HG03135 (cell line): ENCODE results near the gene RERE.

ENCODE experiments used
- ATAC-seq: cut with Tn5 transposase; IDR thresholded peaks from one replicate; pipeline ENCODE4 v1.9.1; 2021; ENCODE audit warnings: mild to moderate bottlenecking, moderate library complexity; ENCODE audit not compliant: unreplicated experiment

RERE gene

DNA sequence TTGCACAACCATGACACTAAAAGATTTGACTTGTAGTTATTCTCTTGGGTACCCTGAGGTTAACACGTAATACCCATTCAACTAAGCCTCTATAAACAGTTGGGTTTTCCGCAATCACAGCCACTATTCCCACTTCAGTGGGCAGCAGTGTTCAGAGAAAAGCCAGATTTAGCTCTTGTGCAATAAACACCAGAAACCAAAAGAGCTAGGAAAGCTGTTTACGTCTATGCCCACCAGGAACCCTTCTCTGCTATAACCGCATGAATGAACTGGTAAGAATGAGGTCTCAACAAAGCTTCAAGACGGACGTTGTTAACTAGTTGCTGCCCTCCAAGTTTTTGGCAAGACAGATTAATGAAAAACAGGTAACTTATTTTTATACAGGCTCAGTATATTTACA is 398.3 kb downstream of the RERE start:
- ATAC-seq = no peak

DNA sequence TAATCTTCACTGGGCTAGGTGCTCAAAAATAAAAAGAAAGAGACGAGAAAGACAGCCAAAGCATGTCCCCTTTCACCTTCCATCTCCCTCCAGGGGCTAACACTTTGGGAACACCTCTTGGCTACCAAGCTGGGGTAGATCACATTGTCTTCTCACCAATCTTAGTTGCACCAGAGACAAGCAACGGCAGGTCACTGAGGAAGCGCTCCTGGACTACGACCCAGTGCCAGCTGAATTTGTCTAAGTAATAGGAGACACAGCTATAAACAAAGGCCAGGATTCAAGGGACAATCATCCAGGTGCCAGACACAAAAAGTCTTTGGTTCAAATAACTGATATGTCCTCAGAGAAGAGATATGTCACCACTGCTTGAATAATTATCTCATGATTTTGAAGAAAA is 399.1 kb downstream of the RERE start:
- no peak for ATAC-seq

- ATAC-seq = no peak
These were observed 399.8 kb downstream of the RERE start for GRCh38 chr1:8417625-8418024.

GRCh38 chr1:8416881-8417280 is 400.6 kb downstream of the RERE start:
- no peak for ATAC-seq

- no peak for ATAC-seq
These were observed 401.7 kb downstream of the RERE start for GRCh38 chr1:8415526-8416278.

GRCh38 chr1:8412183-8412831 is 405.1 kb downstream of the RERE start:
- no peak for ATAC-seq

DNA sequence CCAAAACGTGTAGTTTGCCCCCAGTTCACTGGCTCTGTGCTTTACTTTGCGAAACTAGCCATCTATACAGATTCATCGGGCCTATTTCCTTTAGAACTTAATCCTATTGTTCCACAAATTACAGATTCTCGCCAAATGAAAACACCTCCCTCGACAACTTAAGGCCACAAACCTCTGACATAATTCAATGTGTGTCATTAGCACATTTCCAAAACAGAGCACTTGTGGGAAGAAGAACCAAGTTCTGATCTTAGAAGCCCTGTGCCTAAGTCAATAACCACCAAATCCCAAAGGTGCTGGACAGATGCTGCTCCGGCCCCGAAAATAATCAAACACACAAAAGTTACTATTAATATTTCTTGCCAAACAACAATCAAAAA is 405.6 kb downstream of the RERE start:
- ATAC-seq = no peak

- ATAC-seq = no peak
These were observed 406.6 kb downstream of the RERE start for GRCh38 chr1:8410791-8411190.

DNA sequence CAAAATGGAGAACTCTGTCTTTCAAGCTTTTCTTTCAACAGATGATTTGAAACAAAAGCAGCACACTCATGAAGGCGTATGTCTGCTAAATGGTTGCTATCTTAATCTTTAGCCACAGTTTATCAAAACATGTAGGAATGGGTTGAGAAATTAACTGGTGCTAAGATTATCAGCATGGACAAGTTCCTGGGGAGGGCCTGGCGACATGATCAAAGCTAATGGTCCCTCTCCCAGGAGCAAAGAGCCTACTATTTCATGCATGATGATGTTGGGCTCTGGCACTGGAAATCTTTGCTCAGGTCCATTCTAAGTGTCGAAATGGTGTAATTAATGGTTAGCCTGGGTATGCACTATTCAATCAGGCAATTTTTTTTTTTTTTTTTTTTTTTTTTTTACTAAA is 407.8 kb downstream of the RERE start:
- no peak for ATAC-seq

DNA sequence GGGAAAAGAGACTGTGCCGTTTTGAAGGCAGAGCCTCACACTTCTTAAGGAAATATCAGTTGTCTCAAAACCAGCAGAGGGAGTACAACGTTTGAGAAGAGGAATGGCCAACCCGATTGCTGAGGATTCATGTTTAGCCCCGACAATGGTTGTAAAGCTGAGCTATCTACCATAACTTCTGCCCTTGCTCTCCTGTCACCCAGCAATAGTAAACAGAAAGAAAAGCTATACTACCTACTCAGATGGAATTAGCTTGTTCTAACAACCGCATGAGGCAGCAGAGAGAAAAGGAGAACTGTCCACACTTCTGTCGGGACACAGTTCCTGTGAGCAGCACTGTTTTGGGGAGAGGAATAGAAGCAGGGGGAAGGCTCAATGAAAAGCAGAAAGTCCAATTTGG is 408.3 kb downstream of the RERE start:
- no peak for ATAC-seq

DNA sequence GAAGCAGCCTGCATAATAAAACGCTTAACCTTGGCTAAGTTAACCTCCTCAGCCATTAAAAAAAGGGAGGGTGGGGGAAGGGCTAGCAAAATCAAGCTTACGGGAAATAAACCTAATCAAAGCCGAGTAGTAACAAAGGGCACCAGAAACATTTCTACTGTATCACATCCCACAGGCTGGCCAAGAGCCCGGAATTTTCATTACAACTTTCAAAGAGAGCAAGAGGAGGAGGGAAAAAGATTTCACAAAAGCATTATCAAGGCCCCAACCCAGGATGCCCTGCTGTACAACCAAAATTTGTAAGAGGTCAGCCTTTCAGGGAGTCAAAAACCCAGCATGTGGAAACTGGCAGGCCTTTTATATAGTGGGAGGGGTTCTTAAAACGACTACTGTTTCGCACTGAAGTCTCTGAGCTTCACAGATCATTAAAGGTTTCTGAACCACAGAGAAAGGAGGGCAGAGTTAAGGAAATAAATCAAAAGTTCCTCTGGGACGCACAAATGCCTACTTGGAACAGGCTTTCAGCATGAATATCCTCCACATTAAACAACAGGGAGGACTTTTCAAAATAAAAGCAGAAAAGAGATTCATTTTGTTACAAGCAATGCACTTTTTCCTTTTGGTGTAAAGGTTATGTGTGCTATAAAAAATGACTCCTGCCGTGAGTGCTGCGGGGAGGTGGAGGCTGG is 409.1 kb downstream of the RERE start:
- ATAC-seq = no peak

GRCh38 chr1:8407652-8408051 is 409.8 kb downstream of the RERE start:
- ATAC-seq = no peak

DNA sequence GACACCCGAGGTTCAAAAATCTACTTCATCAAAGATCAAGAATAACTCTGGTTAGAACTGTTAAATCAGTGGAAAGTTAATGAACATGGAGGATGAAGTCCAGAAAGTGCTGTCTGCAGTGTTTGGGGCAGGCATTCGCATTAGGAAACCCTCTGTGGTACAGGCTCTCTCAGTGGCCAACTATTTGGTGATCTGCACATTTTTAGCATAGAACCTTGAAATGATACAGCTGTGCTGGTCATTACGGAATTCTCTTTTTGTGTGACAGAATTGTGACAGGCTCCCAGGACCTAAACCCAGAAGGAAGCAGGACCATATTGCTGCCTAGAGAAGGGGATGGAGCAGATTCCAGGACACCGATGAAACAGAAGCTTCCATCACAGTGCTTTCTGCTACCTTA is 410.5 kb downstream of the RERE start:
- no peak for ATAC-seq

- ATAC-seq = no peak
These were observed 411.4 kb downstream of the RERE start for GRCh38 chr1:8406011-8406410.

DNA sequence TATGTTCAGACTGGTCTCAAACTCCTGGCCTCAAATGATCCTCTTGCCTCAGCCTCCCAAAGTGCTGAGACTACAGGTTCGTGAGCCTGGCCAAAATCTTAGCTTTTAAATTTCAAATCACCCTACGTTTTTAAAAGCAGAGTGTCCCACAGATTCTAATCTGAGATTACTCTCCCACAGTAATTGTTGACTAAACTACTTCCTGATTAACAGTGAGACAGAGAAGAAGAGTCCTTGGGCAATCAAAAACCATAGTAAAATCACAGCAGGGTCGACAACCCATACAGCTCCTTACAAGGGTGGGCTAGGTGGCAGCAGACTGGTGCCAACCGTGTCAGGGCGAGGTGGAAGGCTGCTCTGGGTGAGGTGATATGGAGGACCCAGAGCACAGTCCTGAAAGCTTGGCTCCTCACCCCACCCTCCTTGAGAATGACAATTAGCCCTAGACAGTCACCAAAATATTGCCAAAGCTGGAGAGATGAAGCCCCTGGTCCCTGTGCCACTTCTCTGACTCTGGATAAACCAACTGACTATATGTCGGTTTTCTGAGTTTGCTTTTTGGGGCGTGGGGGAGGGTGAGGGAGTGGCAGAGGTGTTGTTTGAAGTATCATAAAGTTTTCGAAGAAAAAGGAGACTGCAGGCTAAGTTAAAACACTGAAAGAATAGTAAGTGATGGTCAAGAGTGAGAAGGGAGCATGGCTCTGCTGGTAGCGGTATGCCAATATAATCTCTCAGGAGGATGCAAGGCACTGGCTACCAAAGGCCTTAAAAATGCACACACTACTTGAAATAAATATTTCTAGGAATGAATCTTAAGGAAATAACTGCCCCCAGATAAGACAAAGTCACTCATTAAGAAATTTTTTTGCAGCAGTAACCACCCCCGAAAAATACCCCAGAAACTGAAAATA is 412.7 kb downstream of the RERE start:
- ATAC-seq = no peak

- no peak for ATAC-seq
These were observed 415.2 kb downstream of the RERE start for GRCh38 chr1:8402109-8402710.

- ATAC-seq = no peak
These were observed 418.8 kb downstream of the RERE start for GRCh38 chr1:8398677-8399076.

GRCh38 chr1:8398086-8398485 is 419.4 kb downstream of the RERE start:
- ATAC-seq = no peak

GRCh38 chr1:8397511-8397910 is 419.9 kb downstream of the RERE start:
- ATAC-seq = peak; percentile 55

- ATAC-seq = peak; percentile 55
These were observed 420.5 kb downstream of the RERE start for GRCh38 chr1:8396786-8397406.
